Osteoblast (primary cell): ENCODE results near the gene ABCA13. TPM values are rescaled to one million over a fixed set of nuclear protein-coding genes. Genes with fewer than 3 reads are reported as not detected.

Experiments used
- DNase-seq: peaks from one replicate; pipeline ENCODE4 v3.0.0; 2011; ENCODE audit warnings: low spot score, mixed read lengths; ENCODE audit not compliant: insufficient read length; ENCODE audit errors: missing footprints
- H2AFZ ChIP-seq: 2 replicates; pipeline ENCODE4 v1.6.0; 2011; ENCODE audit warnings: mild to moderate bottlenecking, low read length
- H3K27ac ChIP-seq: 2 replicates; pipeline ENCODE4 v1.5.1; 2011; ENCODE audit warnings: mild to moderate bottlenecking, low read depth, low read length, moderate library complexity
- H3K27me3 ChIP-seq: 2 replicates; pipeline ENCODE4 v1.6.0; 2012; ENCODE audit warnings: mild to moderate bottlenecking, control low read depth, inconsistent platforms, low read length, moderate library complexity; ENCODE audit not compliant: insufficient read depth
- H3K36me3 ChIP-seq: 2 replicates; pipeline ENCODE4 v1.5.1; 2011; ENCODE audit warnings: mild to moderate bottlenecking, low read length, control low read depth, moderate library complexity; ENCODE audit not compliant: insufficient read depth
- H3K4me1 ChIP-seq: 2 replicates; pipeline ENCODE4 v1.5.1; 2011; ENCODE audit warnings: mild to moderate bottlenecking, low read length, control low read depth, moderate library complexity; ENCODE audit not compliant: insufficient read depth
- H3K4me2 ChIP-seq: 2 replicates; pipeline ENCODE4 v1.6.0; 2011; ENCODE audit warnings: mild to moderate bottlenecking, low read length; ENCODE audit not compliant: insufficient read depth
- H3K4me3 ChIP-seq: fragments of 200-600 bp; sonication (generic); 3 replicates; pipeline ENCODE4 v1.5.1; 2012; ENCODE audit warnings: mild to moderate bottlenecking, low read length, inconsistent platforms; ENCODE audit not compliant: insufficient read depth
- H3K79me2 ChIP-seq: 2 replicates; pipeline ENCODE4 v1.6.0; 2012; ENCODE audit warnings: mild to moderate bottlenecking, low read length, control low read depth, inconsistent platforms; ENCODE audit not compliant: insufficient read depth
- H3K9me3 ChIP-seq: 2 replicates; pipeline ENCODE4 v1.5.1; 2011; ENCODE audit warnings: low read depth, low read length, control low read depth
- H4K20me1 ChIP-seq: 2 replicates; pipeline ENCODE4 v1.6.0; 2012; ENCODE audit warnings: mild to moderate bottlenecking, low read length, control low read depth; ENCODE audit not compliant: insufficient read depth
- total RNA-seq: library from RNA; depleted of rRNA; stranded (reverse); fragments of >200 nt; gene quantifications from 2 replicates; pipeline ENCODE4 v1.2.3, GENCODE V29; 2012
- TF ChIP-seq, protein P1 (sequence below): IDR thresholded peaks from 2 replicates; pipeline ENCODE4 v1.5.1; 2011; ENCODE audit warnings: mild to moderate bottlenecking, low read depth, low read length, moderate library complexity; ENCODE audit errors: extremely low read depth

The ABCA13 gene
- total RNA-seq, 1 donor = 3.6 TPM

DNA sequence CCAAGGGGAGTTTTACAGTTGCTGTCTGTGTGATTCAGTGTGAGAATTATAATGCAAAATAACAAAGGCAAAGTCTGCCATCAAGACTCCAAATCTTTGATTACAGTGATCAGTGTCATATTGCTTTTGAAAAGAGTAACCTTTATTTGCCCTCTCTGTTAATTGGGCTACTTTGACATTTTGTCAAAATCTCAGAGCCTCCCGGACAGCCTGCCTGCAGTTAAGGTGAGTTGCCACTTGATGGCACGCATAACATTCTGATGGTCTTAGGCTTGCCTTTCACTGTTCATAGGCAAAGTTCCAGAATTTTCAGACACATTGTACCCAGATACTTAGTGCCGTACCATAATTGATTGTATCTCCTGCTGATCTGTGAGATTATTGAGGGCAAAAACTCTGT is 253.5 kb downstream of the ABCA13 start:
- Histone ChIP-seq H4K20me1 (no peaks in the 10 kb centered on the region), H3K79me2 (no peaks in the 10 kb centered on the region), H3K4me3 (no peak overlapping the region), H3K4me1 (peaks cover 22% of the 10 kb centered on the region), H2AFZ (no peak overlapping the region), H3K27ac (no peak overlapping the region), H3K9me3 (no peaks in the 10 kb centered on the region), H3K4me2 (no peak overlapping the region), H3K36me3 (no peaks in the 10 kb centered on the region), H3K27me3 (no peaks in the 10 kb centered on the region)
- TF ChIP-seq, protein P1, sequence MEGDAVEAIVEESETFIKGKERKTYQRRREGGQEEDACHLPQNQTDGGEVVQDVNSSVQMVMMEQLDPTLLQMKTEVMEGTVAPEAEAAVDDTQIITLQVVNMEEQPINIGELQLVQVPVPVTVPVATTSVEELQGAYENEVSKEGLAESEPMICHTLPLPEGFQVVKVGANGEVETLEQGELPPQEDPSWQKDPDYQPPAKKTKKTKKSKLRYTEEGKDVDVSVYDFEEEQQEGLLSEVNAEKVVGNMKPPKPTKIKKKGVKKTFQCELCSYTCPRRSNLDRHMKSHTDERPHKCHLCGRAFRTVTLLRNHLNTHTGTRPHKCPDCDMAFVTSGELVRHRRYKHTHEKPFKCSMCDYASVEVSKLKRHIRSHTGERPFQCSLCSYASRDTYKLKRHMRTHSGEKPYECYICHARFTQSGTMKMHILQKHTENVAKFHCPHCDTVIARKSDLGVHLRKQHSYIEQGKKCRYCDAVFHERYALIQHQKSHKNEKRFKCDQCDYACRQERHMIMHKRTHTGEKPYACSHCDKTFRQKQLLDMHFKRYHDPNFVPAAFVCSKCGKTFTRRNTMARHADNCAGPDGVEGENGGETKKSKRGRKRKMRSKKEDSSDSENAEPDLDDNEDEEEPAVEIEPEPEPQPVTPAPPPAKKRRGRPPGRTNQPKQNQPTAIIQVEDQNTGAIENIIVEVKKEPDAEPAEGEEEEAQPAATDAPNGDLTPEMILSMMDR = peak; percentile 27
- no peak for DNase-seq

DNA sequence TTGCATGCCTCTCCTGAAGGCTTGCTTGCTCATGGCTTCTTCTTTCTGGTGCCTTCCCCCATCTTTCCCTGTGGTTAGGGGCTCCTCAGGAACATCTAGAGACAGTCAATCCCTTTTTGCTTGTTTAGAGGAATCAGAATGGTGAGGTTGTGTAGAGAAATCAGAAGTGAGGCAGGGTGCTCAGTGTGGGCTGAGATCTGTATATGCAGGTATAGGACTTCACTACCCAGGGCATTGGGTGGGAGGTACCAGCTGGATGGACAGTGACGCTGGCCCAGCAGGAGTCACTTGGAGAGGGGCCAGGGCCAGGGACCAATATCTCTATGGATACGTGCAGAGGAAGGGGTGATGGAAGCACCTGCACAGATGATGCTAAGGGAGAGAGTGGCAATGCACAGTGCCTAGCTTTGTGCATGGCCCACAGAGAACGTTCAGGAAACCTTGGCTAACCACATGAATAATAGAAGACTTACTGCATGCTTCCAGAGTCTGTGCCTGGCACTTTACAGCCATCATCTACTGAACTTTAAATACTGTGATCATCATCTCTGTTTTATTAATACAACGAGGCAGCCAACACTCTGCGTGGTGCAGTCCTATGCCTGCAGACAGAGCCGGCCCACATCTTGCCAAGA is 255.2 kb downstream of the ABCA13 start:
- no peak overlapping the region for H3K4me2 ChIP-seq
- no peak overlapping the region for H3K27ac ChIP-seq

DNA sequence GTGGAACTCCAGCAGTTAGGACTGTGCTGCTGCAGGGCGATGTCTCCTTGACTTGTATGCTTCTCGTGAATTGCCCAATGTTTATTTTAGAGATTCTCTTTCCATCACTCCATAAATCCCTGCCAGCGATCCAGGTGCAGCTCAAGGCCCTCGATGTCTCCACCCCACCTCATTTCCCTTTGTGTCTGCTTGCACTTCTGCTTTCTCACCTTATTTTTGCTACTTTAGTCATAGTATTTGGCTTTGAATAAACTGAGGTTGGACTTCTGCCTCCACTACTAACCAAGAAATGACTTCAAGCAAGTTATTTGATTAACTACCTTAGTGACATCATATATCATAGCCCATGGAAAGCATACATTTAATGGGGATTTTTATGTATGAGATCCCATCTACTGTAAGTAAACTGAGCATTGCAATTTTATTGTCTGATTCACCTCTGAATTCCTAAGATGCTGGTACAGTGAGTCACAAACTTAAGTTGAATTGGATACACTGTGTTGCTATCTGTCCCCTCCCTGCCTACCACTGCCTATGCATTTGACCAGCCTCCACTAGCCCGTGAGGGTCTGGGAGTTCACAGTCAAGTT is 255.8 kb downstream of the ABCA13 start:
- Histone ChIP-seq H3K4me3 (no peak overlapping the region), H2AFZ (no peak overlapping the region), H3K9me3 (no peaks in the 10 kb centered on the region), H4K20me1 (no peaks in the 10 kb centered on the region), H3K4me2 (no peak overlapping the region), H3K27me3 (no peaks in the 10 kb centered on the region), H3K4me1 (peaks cover 13% of the 10 kb centered on the region), H3K27ac (no peak overlapping the region), H3K36me3 (no peaks in the 10 kb centered on the region), H3K79me2 (no peaks in the 10 kb centered on the region)
- DNase-seq = no peak
- TF ChIP-seq, protein P1 = no peak

More for the DNA sequence above, 255.2 kb downstream of the ABCA13 start:
- Histone ChIP-seq H3K36me3 (no peaks in the 10 kb centered on the region), H3K4me1 (peaks cover 13% of the 10 kb centered on the region), H3K9me3 (no peaks in the 10 kb centered on the region), H3K27me3 (no peaks in the 10 kb centered on the region), H2AFZ (no peak overlapping the region), H4K20me1 (no peaks in the 10 kb centered on the region), H3K79me2 (no peaks in the 10 kb centered on the region), H3K4me3 (no peak overlapping the region)
- TF ChIP-seq, protein P1 = no peak
- DNase-seq = no peak

DNA sequence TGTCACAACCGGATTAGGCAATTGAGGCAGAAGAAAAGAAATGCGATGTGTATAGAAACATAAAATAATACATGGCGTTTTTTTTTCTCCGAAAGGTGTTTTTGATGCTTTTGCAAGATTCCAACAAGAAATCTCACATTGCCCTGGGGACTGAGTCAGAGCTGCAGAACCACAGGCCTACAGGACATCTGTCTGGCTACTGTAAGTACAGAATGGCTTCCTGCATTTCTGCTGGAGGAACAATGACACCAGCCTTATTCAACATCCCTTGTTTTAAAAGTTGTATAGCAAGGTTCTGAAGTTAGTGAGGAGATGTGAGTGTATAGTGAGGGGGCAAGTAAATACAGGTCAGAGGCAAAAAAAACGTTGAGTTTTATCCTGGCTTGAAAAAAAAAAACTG is 256.4 kb downstream of the ABCA13 start:
- DNase-seq = no peak
- Histone ChIP-seq H3K27ac (no peak overlapping the region), H3K4me2 (no peak overlapping the region), H3K27me3 (no peaks in the 10 kb centered on the region), H3K4me3 (no peak overlapping the region), H3K36me3 (no peaks in the 10 kb centered on the region), H3K9me3 (no peaks in the 10 kb centered on the region), H2AFZ (no peak overlapping the region), H3K4me1 (peaks cover 13% of the 10 kb centered on the region), H4K20me1 (no peaks in the 10 kb centered on the region), H3K79me2 (no peaks in the 10 kb centered on the region)
- TF ChIP-seq, protein P1 = no peak
